Skeletal muscle tissue (tissue), 4 donors: ENCODE data around the gene DBR1. TPM values are rescaled to one million over a fixed set of nuclear protein-coding genes. Genes with fewer than 3 reads are reported as not detected.
"Not testable (repeated sequence)": the region's sequence is repeated elsewhere in the genome, so short reads cannot be mapped to it uniquely, and the experiment has no call there.

ENCODE experiments used
- H3K27ac ChIP-seq: one replicate; pipeline ENCODE4 v1.7.0; 2013; ENCODE audit warnings: mild to moderate bottlenecking, low read depth, low read length, inconsistent platforms
- H3K27me3 ChIP-seq, 3 donors: one replicate each; pipeline ENCODE4 v1.7.0; 2013; ENCODE audit warnings: low read length in 3 of 3; ENCODE audit not compliant: control insufficient read depth in 3 of 3, insufficient read depth in 3 of 3
- H3K36me3 ChIP-seq, 3 donors: one replicate each; pipeline ENCODE4 v1.7.0; 2013; ENCODE audit warnings: low read length in 3 of 3; ENCODE audit not compliant: control insufficient read depth in 3 of 3, insufficient read depth in 3 of 3
- H3K4me1 ChIP-seq, 3 donors: one replicate each; pipeline ENCODE4 v1.7.0; 2013; ENCODE audit warnings: low read length in 3 of 3, mild to moderate bottlenecking in 3 of 3; ENCODE audit not compliant: control insufficient read depth in 3 of 3, insufficient read depth in 3 of 3
- H3K4me3 ChIP-seq, 3 donors: one replicate each; pipeline ENCODE4 v1.7.0; 2013; ENCODE audit warnings: low read length in 3 of 3
- H3K9ac ChIP-seq, 3 donors: one replicate each; pipeline ENCODE4 v1.7.0; 2013; ENCODE audit warnings: low read length in 3 of 3, mild to moderate bottlenecking in 3 of 3, moderate library complexity in 2 of 3, low read depth in 1 of 3
- H3K9me3 ChIP-seq, 3 donors: one replicate each; pipeline ENCODE4 v1.7.0; 2013; ENCODE audit warnings: low read length in 3 of 3; ENCODE audit not compliant: control insufficient read depth in 3 of 3
- total RNA-seq: library from RNA; depleted of rRNA; stranded (reverse); fragments of >200 nt; gene quantifications from one replicate; pipeline ENCODE4 v1.2.3, GENCODE V29; 2014
- donor health status: Osteomylitis.

DBR1 gene
- total RNA-seq, 1 donor from 2014 or later = 17.2 TPM

DNA sequence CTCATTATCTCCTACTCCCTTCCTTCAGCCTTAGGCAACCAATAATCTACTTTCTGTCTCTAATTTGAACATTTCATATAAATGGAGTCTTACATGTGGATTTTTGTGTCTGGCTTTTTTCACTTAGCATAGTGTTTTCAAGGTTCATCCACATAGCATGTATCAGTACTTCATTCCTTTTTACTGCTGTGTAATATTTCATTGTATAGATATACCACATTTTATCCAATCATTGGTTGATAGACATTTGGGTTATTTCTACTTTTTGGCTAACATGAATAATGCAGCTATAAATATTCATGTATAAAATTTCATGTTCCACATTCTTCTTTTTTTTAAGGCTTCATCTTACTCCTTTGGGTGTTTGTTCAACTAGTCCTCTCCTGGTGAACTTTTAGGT lies 20.2 kb downstream of the DBR1 start:
- Histone ChIP-seq H3K4me3 (no peak overlapping the region), H3K27ac (no peak overlapping the region), H3K36me3 (no peaks in the 10 kb centered on the region), H3K27me3 (no peaks in the 10 kb centered on the region), H3K9ac (no peak overlapping the region), H3K4me1 (no peaks in the 10 kb centered on the region), H3K9me3 (no peaks in the 10 kb centered on the region)

GRCh38 chr3:138148503-138148902 lies 26.2 kb downstream of the DBR1 start:
- H3K9ac ChIP-seq = no peak overlapping the region
- no peak overlapping the region for H3K4me3 ChIP-seq
- H3K4me1 ChIP-seq = no peaks in the 10 kb centered on the region
- no peak overlapping the region for H3K27ac ChIP-seq
- no peaks in the 10 kb centered on the region for H3K27me3 ChIP-seq
- no peaks in the 10 kb centered on the region for H3K36me3 ChIP-seq
- H3K9me3 ChIP-seq = no peaks in the 10 kb centered on the region

DNA sequence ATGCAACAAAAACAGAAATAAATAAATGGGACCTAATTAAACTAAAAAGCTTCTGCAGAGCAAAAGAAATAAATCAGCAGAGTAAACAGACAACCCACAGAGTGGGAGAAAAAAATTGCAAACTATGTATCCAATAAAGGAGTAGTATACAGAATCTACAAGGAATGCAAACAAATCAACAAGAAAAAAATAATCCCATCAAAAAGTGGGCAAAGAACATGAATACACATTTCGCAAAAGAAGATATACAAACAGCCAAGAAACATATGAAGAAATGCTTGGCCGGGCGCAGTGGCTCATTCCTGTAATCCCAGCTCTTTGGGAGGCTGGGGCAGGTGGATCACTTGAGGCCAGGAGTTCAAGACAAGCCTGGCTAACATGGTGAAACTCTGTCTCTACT lies 32.5 kb downstream of the DBR1 start:
- not testable (repeated sequence) for H3K4me1 ChIP-seq, H3K9ac ChIP-seq, H3K9me3 ChIP-seq, H3K4me3 ChIP-seq, H3K36me3 ChIP-seq, H3K27me3 ChIP-seq, H3K27ac ChIP-seq

- Histone ChIP-seq H3K36me3 (no peaks in the 10 kb centered on the region), H3K27ac (no peak overlapping the region), H3K9ac (no peak overlapping the region), H3K27me3 (no peaks in the 10 kb centered on the region), H3K9me3 (no peaks in the 10 kb centered on the region), H3K4me3 (no peak overlapping the region), H3K4me1 (no peaks in the 10 kb centered on the region)
These were observed 33.8 kb downstream of the DBR1 start for GRCh38 chr3:138140940-138141339.

DNA sequence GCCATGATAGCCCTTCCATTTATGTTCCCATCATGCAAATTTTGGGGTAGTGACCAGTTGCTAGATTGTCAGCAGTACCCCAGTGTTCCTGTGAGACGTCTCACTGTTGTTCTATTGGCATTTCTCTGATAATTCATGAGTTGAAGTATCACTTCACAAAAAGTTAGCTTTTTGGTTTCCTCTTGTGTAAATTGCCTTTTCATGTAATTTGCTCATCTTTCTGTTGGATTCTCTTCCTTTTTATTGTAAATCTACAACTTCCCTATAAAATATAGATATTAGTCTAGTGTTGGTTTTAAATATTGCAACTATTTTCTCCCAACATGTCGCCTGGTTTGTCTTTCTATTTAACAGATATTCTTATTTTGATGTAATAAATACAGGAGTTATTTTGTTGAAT lies 35.0 kb downstream of the DBR1 start:
- Histone ChIP-seq H3K4me1 (no peaks in the 10 kb centered on the region), H3K27ac (no peak overlapping the region)

GRCh38 chr3:138137861-138138260 lies 36.9 kb downstream of the DBR1 start:
- Histone ChIP-seq H3K27me3 (no peaks in the 10 kb centered on the region), H3K4me1 (no peaks in the 10 kb centered on the region), H3K9ac (no peak overlapping the region), H3K36me3 (no peaks in the 10 kb centered on the region), H3K27ac (no peak overlapping the region), H3K9me3 (no peaks in the 10 kb centered on the region), H3K4me3 (no peak overlapping the region)

More for the DNA sequence above, 35.0 kb downstream of the DBR1 start:
- no peaks in the 10 kb centered on the region for H3K9me3 ChIP-seq
- no peaks in the 10 kb centered on the region for H3K27me3 ChIP-seq
- no peaks in the 10 kb centered on the region for H3K36me3 ChIP-seq
- H3K4me3 ChIP-seq = no peak overlapping the region
- H3K9ac ChIP-seq = no peak overlapping the region

DNA sequence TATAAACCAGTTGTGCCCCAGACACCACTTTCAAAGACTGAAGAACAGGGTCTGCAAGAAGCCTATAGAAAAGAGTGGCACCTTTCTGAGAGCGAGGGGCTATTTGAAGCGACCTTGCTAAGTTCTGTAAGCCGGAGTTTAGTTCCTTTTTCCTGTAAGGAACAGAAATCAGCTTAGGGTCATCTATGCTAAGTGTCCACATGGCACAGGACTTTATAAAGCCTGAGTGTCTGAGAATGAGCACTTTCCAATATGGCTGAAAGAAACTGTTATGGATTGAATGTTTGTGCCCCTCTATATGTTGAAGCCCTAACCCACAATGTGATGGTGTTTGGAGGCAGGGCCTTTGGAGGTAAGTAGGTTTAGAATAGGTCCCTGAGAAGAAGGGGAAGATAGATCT lies 38.5 kb downstream of the DBR1 start:
- H3K9ac ChIP-seq = no peak overlapping the region

DNA sequence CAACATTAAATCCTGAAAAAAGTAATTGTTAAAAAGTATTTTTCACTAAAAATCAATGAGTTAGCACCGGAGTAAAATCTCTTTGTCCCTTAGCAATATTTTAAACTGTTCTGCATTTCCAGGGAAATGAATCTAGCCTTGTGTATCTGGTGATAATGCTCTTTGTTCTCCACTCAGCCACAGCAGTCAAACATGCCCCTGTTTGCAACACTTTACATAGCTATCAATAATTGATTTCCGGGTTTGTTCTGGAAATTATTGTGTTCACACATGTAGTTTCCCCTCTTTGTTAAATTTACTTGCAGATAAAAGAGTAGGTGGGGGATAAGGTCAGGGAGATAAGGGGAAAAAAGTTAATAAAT lies 38.9 kb downstream of the DBR1 start:
- no peak overlapping the region for H3K9ac ChIP-seq
- H3K27me3 ChIP-seq = no peaks in the 10 kb centered on the region
- H3K27ac ChIP-seq = peak overlapping the region; percentile 15
- H3K4me1 ChIP-seq = no peaks in the 10 kb centered on the region
- H3K36me3 ChIP-seq = no peaks in the 10 kb centered on the region
- no peaks in the 10 kb centered on the region for H3K9me3 ChIP-seq
- no peak overlapping the region for H3K4me3 ChIP-seq

More for the DNA sequence above, 38.5 kb downstream of the DBR1 start:
- H3K27me3 ChIP-seq = no peaks in the 10 kb centered on the region
- no peak overlapping the region for H3K4me3 ChIP-seq
- no peaks in the 10 kb centered on the region for H3K9me3 ChIP-seq
- peak overlapping the region; percentile 15 for H3K27ac ChIP-seq
- H3K4me1 ChIP-seq = no peaks in the 10 kb centered on the region
- H3K36me3 ChIP-seq = no peaks in the 10 kb centered on the region

- Histone ChIP-seq H3K4me1 (no peaks in the 10 kb centered on the region), H3K27me3 (no peaks in the 10 kb centered on the region), H3K9me3 (no peaks in the 10 kb centered on the region), H3K27ac (no peak overlapping the region), H3K4me3 (no peak overlapping the region), H3K9ac (no peak overlapping the region), H3K36me3 (no peaks in the 10 kb centered on the region)
These were observed 39.4 kb downstream of the DBR1 start for GRCh38 chr3:138135146-138135832.

GRCh38 chr3:138132239-138132638 lies 42.5 kb downstream of the DBR1 start, which contains the start of gene A4GNT:
A4GNT (minus strand) TSS chr3:138132390; CDS start chr3:138131256, 1,134 bp downstream.
- H3K9ac ChIP-seq = no peak within 1 kb of the TSS
- H3K4me1 ChIP-seq = no peaks in the 10 kb centered on the region
- H3K9me3 ChIP-seq = no peaks in the 10 kb centered on the region
- H3K27ac ChIP-seq = no peak within 1 kb of the TSS
- H3K27me3 ChIP-seq = no peaks in the 10 kb centered on the region
- no peak within 1 kb of the TSS for H3K4me3 ChIP-seq
- H3K36me3 ChIP-seq = no peaks in the 10 kb centered on the region
